Naive thymus-derived CD4-positive, alpha-beta T cell (primary cell): ENCODE results near the gene UROS. TPM values are rescaled to one million over a fixed set of nuclear protein-coding genes. Genes with fewer than 3 reads are reported as not detected.

ENCODE experiments used
- ATAC-seq: fragments of 150-1000 bp; cut with Tn5 transposase; 2 replicates; pipeline ENCODE4 v1.10.0; 2021; ENCODE audit warnings: mild to moderate bottlenecking, moderate library complexity
- CTCF ChIA-PET: fragments of 350-600 bp; sonication (Branson Sonifier 250); formaldehyde crosslinking; loops from one replicate; lab custom pipeline; 2021; ENCODE audit warnings: antibody characterized with exemption; lab: Charles Lee
- POLR2A ChIA-PET: fragments of 350-600 bp; sonication (Branson Sonifier 250); formaldehyde crosslinking; loops from one replicate; lab custom pipeline; 2021; ENCODE audit warnings: antibody characterized with exemption, inconsistent platforms; lab: Charles Lee
- DNase-seq, 9 donors: peaks; one replicate each; pipeline versions ENCODE4 v3.0.0 to v3.0.0-alpha.2; 2020 to 2022; ENCODE audit warnings: mixed read lengths in 1 of 9
- H3K27ac ChIP-seq: one replicate; pipeline ENCODE4 v1.7.0; 2013; ENCODE audit warnings: mild to moderate bottlenecking, low read depth, low read length, moderate library complexity
- H3K27me3 ChIP-seq, 2 donors: one replicate each; pipeline ENCODE4 v1.7.0; 2013; ENCODE audit warnings: low read length in 2 of 2, mild to moderate bottlenecking in 2 of 2, moderate library complexity in 2 of 2; ENCODE audit not compliant: control insufficient read depth in 2 of 2, insufficient read depth in 2 of 2
- H3K36me3 ChIP-seq, 3 experiments: 1 replicate in 2 of 3; 2 replicates in 1 of 3; pipeline ENCODE4 v1.7.0; 2013; ENCODE audit warnings: low read length in 3 of 3, mild to moderate bottlenecking in 3 of 3, moderate library complexity in 1 of 3; ENCODE audit not compliant: insufficient read depth in 3 of 3, control insufficient read depth in 2 of 3
- H3K4me1 ChIP-seq, 2 donors: one replicate each; pipeline ENCODE4 v1.7.0; 2013; ENCODE audit warnings: low read length in 2 of 2, mild to moderate bottlenecking in 2 of 2, moderate library complexity in 1 of 2; ENCODE audit not compliant: control insufficient read depth in 2 of 2, insufficient read depth in 2 of 2
- H3K4me3 ChIP-seq: 2 replicates; pipeline ENCODE4 v1.7.0; 2013; ENCODE audit warnings: mild to moderate bottlenecking, low read length
- H3K9me3 ChIP-seq, 3 experiments: 1 replicate in 2 of 3; 2 replicates in 1 of 3; pipeline ENCODE4 v1.7.0; 2013; ENCODE audit warnings: low read length in 3 of 3; ENCODE audit not compliant: control insufficient read depth in 2 of 3
- H3K27ac Mint-ChIP-seq, 9 donors: one replicate each; pipeline ENCODE4 v1.8.0; 2020 to 2022; ENCODE audit warnings: mixed read lengths in 9 of 9, mild to moderate bottlenecking in 8 of 9, moderate library complexity in 5 of 9, inconsistent platforms in 2 of 9
- H3K27me3 Mint-ChIP-seq, 5 donors: one replicate each; pipeline ENCODE4 v1.8.0; 2021 to 2022; ENCODE audit warnings: mixed read lengths in 5 of 5, mild to moderate bottlenecking in 1 of 5
- H3K36me3 Mint-ChIP-seq, 5 donors: one replicate each; pipeline ENCODE4 v1.8.0; 2020 to 2022; ENCODE audit warnings: mixed read lengths in 5 of 5, mild to moderate bottlenecking in 3 of 5, inconsistent platforms in 1 of 5
- H3K4me1 Mint-ChIP-seq, 7 donors: one replicate each; pipeline ENCODE4 v1.8.0; 2020 to 2022; ENCODE audit warnings: mixed read lengths in 7 of 7, mild to moderate bottlenecking in 3 of 7, inconsistent platforms in 1 of 7
- H3K4me3 Mint-ChIP-seq, 10 donors: one replicate each; pipeline ENCODE4 v1.8.0; 2020 to 2022; ENCODE audit warnings: mild to moderate bottlenecking in 10 of 10, mixed read lengths in 10 of 10, moderate library complexity in 6 of 10, inconsistent platforms in 2 of 10
- H3K9me3 Mint-ChIP-seq, 11 donors: one replicate each; pipeline ENCODE4 v1.8.0; 2020 to 2022; ENCODE audit warnings: mixed read lengths in 11 of 11, mild to moderate bottlenecking in 4 of 11, inconsistent platforms in 1 of 11, moderate library complexity in 1 of 11
- intact Hi-C, 2 donors: fragments of 100-400 bp; cut with micrococcal nuclease; formaldehyde crosslinking; loops; one replicate each; pipeline ENCODE4 v1.15.1; 2023
- polyA plus RNA-seq, 2 donors: library from polyadenylated mRNA; unstranded; fragments of 300-500 nt; fragmentation: Illumina TruSeq; gene quantifications; one replicate each; pipeline ENCODE4 v1.2.3, GENCODE V29; 2021
- total RNA-seq, 6 experiments: library from RNA in 5 of 6; stranded (reverse) in 5 of 6; gene quantifications; 1 replicate in 5 of 6; 2 replicates in 1 of 6; pipeline ENCODE4 v1.2.3 and lab custom pipeline; 2021 to 2026

Gene UROS
- total and polyA plus RNA-seq, 7 experiments from 2014 or later, result 28.9 to 60.0 (median 42.2) TPM

DNA sequence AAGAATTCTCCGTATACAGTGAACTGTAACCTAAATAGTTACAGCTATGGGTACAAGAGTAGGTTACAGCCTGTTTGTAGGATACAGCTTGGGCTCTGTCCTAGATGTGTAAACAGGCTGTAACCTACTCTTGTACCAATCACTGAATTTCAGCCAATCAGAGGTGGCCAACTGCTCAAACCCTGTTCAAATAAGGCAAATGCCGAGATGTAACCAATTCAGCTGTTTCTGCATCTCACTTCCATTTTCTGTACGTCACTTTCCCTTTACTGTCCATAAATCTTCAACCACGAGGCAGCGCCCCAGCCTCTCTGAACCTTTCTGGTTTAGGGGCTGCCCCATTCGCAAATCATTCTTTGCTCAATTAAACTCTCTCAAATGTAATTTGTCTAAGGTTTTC is 39.1 kb downstream of the UROS start:
- DNase-seq (no peak), ATAC-seq (no peak)
- intact Hi-C loops, result no loop called here
- CTCF ChIA-PET, result no interaction called here
- Mint-ChIP-seq H3K36me3 (peaks cover 0 to 28% (median 12%) of the 10 kb centered on the region in 5 donors), H3K27me3 (peaks cover 0 to 2% (median 0%) of the 10 kb centered on the region in 5 donors), H3K27ac (no peak overlapping the region), H3K4me1 (peaks cover 4 to 21% (median 13%) of the 10 kb centered on the region in 7 donors), H3K9me3 (peaks cover 0 to 2% (median 0%) of the 10 kb centered on the region in 11 donors), H3K4me3 (no peak overlapping the region)
- POLR2A ChIA-PET, result no interaction called here
- H3K36me3 ChIP-seq, result peaks cover 0 to 9% (median 0%) of the 10 kb centered on the region in 3 experiments
- H3K4me1 ChIP-seq, result peaks cover 8% of the 10 kb centered on the region in 2 donors
- H3K27ac ChIP-seq, result no peak overlapping the region
- no peaks in the 10 kb centered on the region for H3K27me3 ChIP-seq
- no peak overlapping the region for H3K4me3 ChIP-seq
- H3K9me3 ChIP-seq, result no peaks in the 10 kb centered on the region

DNA sequence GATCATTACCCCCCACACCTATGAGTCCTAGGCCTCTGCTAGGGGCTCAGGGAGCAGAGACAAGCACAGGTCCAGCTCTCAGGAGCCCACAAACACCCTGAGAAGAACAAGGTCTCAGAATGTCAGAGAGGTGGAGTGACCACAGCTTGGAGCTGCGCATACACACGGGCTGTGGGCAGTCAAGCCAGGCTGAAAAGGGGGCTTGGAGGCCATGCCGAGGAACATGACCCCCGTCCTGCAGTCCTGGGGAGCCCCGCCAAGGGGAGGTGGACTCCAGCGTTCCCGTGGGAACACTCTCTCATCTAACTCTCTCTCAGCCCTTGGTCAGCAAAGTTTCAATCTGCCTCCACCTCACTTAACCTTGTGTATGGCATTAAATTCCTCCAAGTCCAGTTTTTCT is 39.6 kb downstream of the UROS start:
- no peak overlapping the region for H3K27ac ChIP-seq

DNA sequence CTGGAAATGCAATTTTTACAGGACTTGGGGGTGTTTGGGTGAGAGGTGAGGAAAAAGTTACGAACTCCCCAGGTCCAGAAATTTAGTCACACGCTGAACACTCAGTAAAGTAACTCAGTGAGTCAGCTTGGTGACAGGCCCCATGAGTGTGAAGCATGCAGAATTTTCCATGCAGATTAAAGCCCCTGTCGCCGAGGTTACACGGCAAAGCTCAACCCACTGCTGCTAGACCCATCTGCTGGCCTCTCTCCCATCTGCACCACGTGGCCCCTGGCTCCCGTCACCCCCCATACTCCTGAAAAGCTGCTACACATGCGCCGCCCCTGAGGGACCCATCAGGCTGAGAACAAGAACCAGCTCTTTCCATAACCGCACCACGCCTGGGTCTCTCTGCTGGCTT is 40.4 kb downstream of the UROS start:
- Histone ChIP-seq H3K4me3 (no peak overlapping the region), H3K36me3 (no peaks in the 10 kb centered on the region), H3K27ac (no peak overlapping the region), H3K4me1 (no peaks in the 10 kb centered on the region), H3K27me3 (no peaks in the 10 kb centered on the region), H3K9me3 (no peaks in the 10 kb centered on the region)
- DNase-seq, result no peak
- H3K27me3 Mint-ChIP-seq, result peaks cover 0 to 6% (median 0%) of the 10 kb centered on the region in 5 donors
- intact Hi-C loops, result no loop called here
- H3K9me3 Mint-ChIP-seq, result peaks cover 0 to 2% (median 0%) of the 10 kb centered on the region in 11 donors
- H3K4me3 Mint-ChIP-seq, result no peak overlapping the region
- peaks cover 0 to 10% (median under 1%) of the 10 kb centered on the region in 7 donors for H3K4me1 Mint-ChIP-seq
- H3K36me3 Mint-ChIP-seq, result peaks cover 0 to 20% (median 11%) of the 10 kb centered on the region in 5 donors
- H3K27ac Mint-ChIP-seq, result no peak overlapping the region
- ATAC-seq, result no peak
- CTCF ChIA-PET, result no interaction called here
- POLR2A ChIA-PET, result no interaction called here

More for the DNA sequence above, 39.6 kb downstream of the UROS start:
- no peak for DNase-seq
- Mint-ChIP-seq H3K4me3 (no peak overlapping the region), H3K27me3 (peaks cover 0 to 2% (median 0%) of the 10 kb centered on the region in 5 donors), H3K9me3 (peaks cover 0 to 2% (median 0%) of the 10 kb centered on the region in 11 donors), H3K27ac (no peak overlapping the region), H3K4me1 (peaks cover 3 to 17% (median 8%) of the 10 kb centered on the region in 7 donors), H3K36me3 (peaks cover 0 to 28% (median 12%) of the 10 kb centered on the region in 5 donors)
- Histone ChIP-seq H3K9me3 (no peaks in the 10 kb centered on the region), H3K36me3 (peaks cover 0 to 4% (median 0%) of the 10 kb centered on the region in 3 experiments), H3K27me3 (no peaks in the 10 kb centered on the region), H3K4me3 (no peak overlapping the region), H3K4me1 (peaks cover 5 to 6% of the 10 kb centered on the region in 2 donors)
- no peak for ATAC-seq
- ChIA-PET CTCF (no interaction called here), POLR2A (no interaction called here)
- intact Hi-C loops, result no loop called here

DNA sequence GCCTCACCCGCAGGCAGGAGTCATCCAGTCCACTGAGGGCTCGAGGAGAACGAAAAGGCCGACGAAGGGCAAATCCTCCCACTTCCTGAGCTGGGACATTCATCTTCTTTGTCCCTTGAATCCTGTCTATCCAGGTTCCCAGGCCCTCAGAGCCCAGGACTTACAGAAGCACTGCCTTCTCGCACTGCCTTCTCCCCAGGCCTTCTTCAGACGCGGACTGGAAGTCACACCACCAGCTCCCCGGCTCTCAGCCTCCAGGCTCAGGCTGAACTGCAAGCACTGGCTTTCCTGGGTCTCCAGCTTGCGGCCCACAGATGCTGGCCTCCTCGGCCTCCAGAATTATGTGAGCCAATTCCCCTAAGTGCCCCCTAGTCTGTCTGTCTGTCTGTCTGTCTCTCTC is 41.0 kb downstream of the UROS start:
- no peaks in the 10 kb centered on the region for H3K27me3 ChIP-seq
- peaks cover 0 to 16% (median 6%) of the 10 kb centered on the region in 5 donors for H3K36me3 Mint-ChIP-seq
- no peaks in the 10 kb centered on the region for H3K9me3 ChIP-seq
- H3K9me3 Mint-ChIP-seq, result peaks cover 0 to 2% (median 0%) of the 10 kb centered on the region in 11 donors
- no peaks in the 10 kb centered on the region for H3K36me3 ChIP-seq
- no peak overlapping the region for H3K27ac ChIP-seq
- no peak overlapping the region for H3K27ac Mint-ChIP-seq
- POLR2A ChIA-PET, result no interaction called here
- H3K27me3 Mint-ChIP-seq, result peaks cover 0 to 6% (median 0%) of the 10 kb centered on the region in 5 donors
- no peaks in the 10 kb centered on the region for H3K4me1 ChIP-seq
- no peak for ATAC-seq
- no peak overlapping the region for H3K4me3 ChIP-seq
- H3K4me1 Mint-ChIP-seq, result peaks cover 0 to 5% (median 0%) of the 10 kb centered on the region in 7 donors
- no peak overlapping the region for H3K4me3 Mint-ChIP-seq
- CTCF ChIA-PET, result no interaction called here
- no peak for DNase-seq
- intact Hi-C loops, result no loop called here

DNA sequence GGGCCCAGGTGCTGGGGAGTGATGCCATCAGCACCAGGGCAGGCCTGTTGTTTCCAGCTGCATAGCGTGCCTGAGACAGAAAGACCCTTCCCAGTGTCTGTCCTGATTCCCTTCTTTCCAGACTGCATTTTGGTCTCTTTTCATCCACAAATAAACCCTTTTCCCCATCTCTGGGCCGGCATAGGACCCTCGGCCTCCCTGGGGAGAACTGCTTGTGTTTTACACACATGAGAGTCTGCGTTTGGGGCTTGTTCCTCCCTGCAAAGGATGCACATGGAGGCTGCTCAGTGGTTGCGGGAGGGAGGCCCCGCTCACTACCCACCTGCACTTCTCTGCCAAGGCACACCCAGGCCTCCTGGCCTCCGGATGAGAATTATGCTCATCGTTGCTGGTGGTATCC is 41.7 kb downstream of the UROS start:
- Mint-ChIP-seq H3K27me3 (peaks cover 0 to 6% (median 0%) of the 10 kb centered on the region in 5 donors), H3K4me3 (no peak overlapping the region), H3K4me1 (no peaks in the 10 kb centered on the region), H3K9me3 (peaks cover 0 to 2% (median 0%) of the 10 kb centered on the region in 11 donors), H3K36me3 (peaks cover 0 to 10% (median 5%) of the 10 kb centered on the region in 5 donors), H3K27ac (no peak overlapping the region)
- Histone ChIP-seq H3K27ac (no peak overlapping the region), H3K27me3 (no peaks in the 10 kb centered on the region), H3K4me1 (no peaks in the 10 kb centered on the region), H3K36me3 (no peaks in the 10 kb centered on the region), H3K9me3 (no peaks in the 10 kb centered on the region), H3K4me3 (no peak overlapping the region)
- POLR2A ChIA-PET, result no interaction called here
- CTCF ChIA-PET, result no interaction called here
- intact Hi-C loops, result no loop called here
- ATAC-seq, result no peak
- no peak for DNase-seq

DNA sequence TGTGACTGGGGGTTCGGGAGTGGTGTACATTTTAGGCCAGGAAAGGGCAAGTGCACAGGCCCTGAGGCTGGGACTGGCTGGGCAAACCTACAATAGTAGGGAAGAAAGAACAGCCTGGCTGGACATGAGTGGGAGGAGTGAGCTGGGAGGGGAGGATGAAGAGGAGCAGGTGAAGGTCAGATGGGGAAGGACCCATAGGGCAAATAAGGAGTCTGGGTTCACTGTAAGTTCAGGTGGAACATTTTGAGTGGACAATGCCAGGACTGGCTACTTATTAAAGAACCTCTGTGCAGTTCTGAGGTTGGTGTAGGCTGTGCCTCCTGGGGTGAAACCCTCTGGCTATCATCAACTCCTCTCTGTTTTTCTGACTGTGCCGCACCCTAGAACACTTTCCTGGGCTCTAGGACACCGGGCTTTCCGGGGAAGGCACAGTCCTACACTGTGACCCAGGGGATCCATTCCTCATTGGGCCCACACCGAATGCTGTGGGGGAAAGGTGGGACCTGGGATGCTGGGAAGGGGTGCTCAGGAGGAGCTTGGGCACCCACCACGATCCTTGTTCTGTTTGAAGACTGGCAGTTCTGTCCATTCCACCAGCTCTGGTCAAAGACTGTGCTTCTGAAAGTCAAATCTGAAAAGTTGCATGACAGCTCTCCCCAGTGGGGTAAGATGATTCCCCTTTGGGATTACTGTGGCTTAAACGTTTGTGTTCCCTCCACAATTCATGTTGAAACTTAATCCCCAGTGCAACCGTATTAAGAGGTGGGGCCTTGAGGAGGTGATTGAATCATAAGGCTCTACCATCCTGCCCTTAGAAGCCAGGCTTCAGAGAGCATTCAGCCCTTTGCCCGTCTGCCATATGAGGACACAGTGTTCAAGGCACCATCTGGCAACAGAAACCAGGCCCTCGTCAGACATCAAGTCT is 43.4 kb downstream of the UROS start:
- ATAC-seq (no peak), DNase-seq (no peak)
- Histone ChIP-seq H3K9me3 (no peaks in the 10 kb centered on the region), H3K4me1 (no peaks in the 10 kb centered on the region), H3K27me3 (no peaks in the 10 kb centered on the region), H3K36me3 (no peaks in the 10 kb centered on the region), H3K27ac (no peak overlapping the region), H3K4me3 (no peak overlapping the region)
- Mint-ChIP-seq H3K9me3 (peaks cover 0 to 2% (median 0%) of the 10 kb centered on the region in 11 donors), H3K27ac (no peak overlapping the region), H3K36me3 (peaks cover 0 to 3% (median 0%) of the 10 kb centered on the region in 5 donors), H3K4me3 (no peak overlapping the region), H3K27me3 (peaks cover 0 to 6% (median 0%) of the 10 kb centered on the region in 5 donors), H3K4me1 (no peaks in the 10 kb centered on the region)
- ChIA-PET CTCF (no interaction called here), POLR2A (no interaction called here)
- intact Hi-C loops, result no loop called here
